GM23338 (cell line): ENCODE measurements around the gene MAP4K3. TPM values are rescaled to one million over a fixed set of nuclear protein-coding genes. Genes with fewer than 3 reads are reported as not detected.

Source experiments
- ATAC-seq: fragments of 200-7000 bp; cut with Tn5 transposase; 3 replicates; pipeline ENCODE4 v1.9.1; 2020
- DNase-seq: peaks from one replicate; pipeline ENCODE4 v3.0.0-alpha.2; 2015; ENCODE audit warnings: low spot score
- H2AFZ ChIP-seq: fragments of 200-600 bp; sonication (generic); 2 replicates; pipeline ENCODE4 v1.8.0; 2016; ENCODE audit warnings: antibody characterized with exemption, mild to moderate bottlenecking, moderate library complexity
- H3F3A ChIP-seq: fragments of 200-600 bp; sonication (generic); replicated peaks from 2 replicates; pipeline ENCODE4 v1.8.0; 2017; ENCODE audit warnings: antibody characterized with exemption, mixed run types, low read depth
- H3K27ac ChIP-seq: fragments of 200-600 bp; sonication (generic); 2 replicates; pipeline ENCODE4 v1.6.1; 2016; ENCODE audit warnings: low read depth
- H3K27me3 ChIP-seq: fragments of 200-600 bp; sonication (generic); 2 replicates; pipeline ENCODE4 v1.8.0; 2016; ENCODE audit warnings: mild to moderate bottlenecking, mixed run types, moderate library complexity; ENCODE audit not compliant: insufficient read depth
- H3K36me3 ChIP-seq: fragments of 200-600 bp; sonication (generic); 2 replicates; pipeline ENCODE4 v1.8.0; 2016; ENCODE audit warnings: mild to moderate bottlenecking; ENCODE audit not compliant: insufficient read depth
- H3K4me1 ChIP-seq: fragments of 200-600 bp; sonication (generic); 2 replicates; pipeline ENCODE4 v1.8.0; 2016; ENCODE audit warnings: mild to moderate bottlenecking, moderate library complexity; ENCODE audit not compliant: insufficient read depth
- H3K4me2 ChIP-seq: fragments of 200-600 bp; sonication (generic); 2 replicates; pipeline ENCODE4 v1.7.1; 2017; ENCODE audit warnings: mixed run types
- H3K4me3 ChIP-seq: fragments of 200-600 bp; sonication (generic); 2 replicates; pipeline ENCODE4 v1.6.1; 2016; ENCODE audit warnings: mixed run types
- H3K79me2 ChIP-seq: fragments of 200-600 bp; sonication (generic); replicated peaks from 2 replicates; pipeline ENCODE4 v1.8.0; 2017; ENCODE audit warnings: mild to moderate bottlenecking; ENCODE audit not compliant: insufficient read depth
- H3K9me2 ChIP-seq: fragments of 200-600 bp; sonication (generic); 2 replicates; pipeline ENCODE4 v1.8.0; 2017; ENCODE audit not compliant: insufficient read depth
- H4K20me1 ChIP-seq: fragments of 200-600 bp; sonication (generic); replicated peaks from 2 replicates; pipeline ENCODE4 v1.8.0; 2017; ENCODE audit warnings: mild to moderate bottlenecking; ENCODE audit not compliant: insufficient read depth
- H3K27ac Mint-ChIP-seq: 2 replicates; pipeline ENCODE4 v1.8.0; 2020; ENCODE audit warnings: inconsistent platforms, mild to moderate bottlenecking, moderate library complexity, mixed read lengths
- H3K27me3 Mint-ChIP-seq: 3 replicates; pipeline ENCODE4 v1.8.0; 2022; ENCODE audit warnings: low read depth, mild to moderate bottlenecking, moderate library complexity, mixed read lengths, inconsistent platforms; ENCODE audit not compliant: insufficient read depth, poor library complexity
- H3K36me3 Mint-ChIP-seq: 3 replicates; pipeline ENCODE4 v1.8.0; 2021; ENCODE audit warnings: low read depth, mild to moderate bottlenecking, inconsistent platforms, moderate library complexity, mixed read lengths
- H3K4me1 Mint-ChIP-seq: 3 replicates; pipeline ENCODE4 v1.8.0; 2020; ENCODE audit warnings: mild to moderate bottlenecking, inconsistent platforms, mixed read lengths
- H3K4me3 Mint-ChIP-seq: 3 replicates; pipeline ENCODE4 v1.8.0; 2021; ENCODE audit warnings: moderate library complexity, mild to moderate bottlenecking, inconsistent platforms, mixed read lengths
- H3K9me3 Mint-ChIP-seq: 3 replicates; pipeline ENCODE4 v1.8.0; 2020; ENCODE audit warnings: moderate library complexity, mild to moderate bottlenecking, inconsistent platforms, mixed read lengths
- CTCF ChIP-seq, 2 experiments: fragments of 200-600 bp in 1 of 2; sonication (generic) in 1 of 2; conservative IDR thresholded peaks; 2 replicates each; pipeline versions ENCODE4 v1.5.1 to v1.6.1; 2016 to 2017; ENCODE audit warnings: antibody characterized with exemption in 2 of 2, low read depth in 2 of 2, mild to moderate bottlenecking in 2 of 2, moderate library complexity in 1 of 2
- EZH2 ChIP-seq: fragments of 200-600 bp; sonication (generic); IDR thresholded peaks from one replicate; pipeline ENCODE4 v1.8.0; 2017; ENCODE audit warnings: antibody characterized with exemption, mild to moderate bottlenecking, low read depth; ENCODE audit not compliant: unreplicated experiment
- EZH2phosphoT487 ChIP-seq: fragments of 200-600 bp; sonication (generic); IDR thresholded peaks from one replicate; pipeline ENCODE4 v1.8.1; 2018; ENCODE audit warnings: antibody characterized with exemption; ENCODE audit not compliant: unreplicated experiment
- NANOG ChIP-seq: IDR thresholded peaks from 2 replicates; pipeline ENCODE4 v1.6.1; 2016; ENCODE audit warnings: antibody characterized with exemption, borderline replicate concordance
- POLR2AphosphoS5 ChIP-seq: IDR thresholded peaks from 2 replicates; pipeline ENCODE4 v1.6.1; 2016; ENCODE audit warnings: antibody characterized with exemption, low read depth
- REST ChIP-seq: IDR thresholded peaks from one replicate; pipeline ENCODE4 v1.6.1; 2018; ENCODE audit warnings: antibody characterized with exemption; ENCODE audit not compliant: unreplicated experiment
- STAT1 ChIP-seq: IDR thresholded peaks from one replicate; pipeline ENCODE4 v1.6.1; 2016; ENCODE audit warnings: antibody characterized with exemption; ENCODE audit not compliant: unreplicated experiment
- ZNF331 ChIP-seq: fragments of 250-450 bp; sonication (Bioruptor Pico); IDR thresholded peaks from 2 replicates; pipeline ENCODE4 v1.5.0; 2020; ENCODE audit warnings: low read depth, mild to moderate bottlenecking, moderate library complexity
- ZNF462 ChIP-seq: fragments of 250-450 bp; sonication (Bioruptor Pico); IDR thresholded peaks from 2 replicates; pipeline ENCODE4 v1.5.0; 2020; ENCODE audit warnings: mild to moderate bottlenecking, moderate library complexity
- polyA plus RNA-seq: library from polyadenylated mRNA; unstranded; fragments of >200 nt; fragmentation: Nextera tagmentation; extraction: Ambion mirVana; gene quantifications from 2 replicates; pipeline ENCODE4 v1.2.1, GENCODE V29; 2016
- total RNA-seq: library from RNA; depleted of rRNA; stranded (reverse); fragments of >200 nt; shearing (Covaris generic); gene quantifications from 2 replicates; pipeline ENCODE4 v1.2.3, GENCODE V29; 2014

The MAP4K3 gene
- total and polyA plus RNA-seq, 2 experiments from 2014 or later: 33.0 to 90.7 TPM

- TF ChIP-seq REST (no peak), ZNF331 (CRISPR knock-in tag) (no peak), POLR2AphosphoS5 (no peak), STAT1 (no peak), CTCF (conservative IDR thresholded peaks at IDR 0.05; ENCODE audit: low read depth in 2 of 2) (no peak), NANOG (no peak), EZH2 (no peak)
These were observed 15.7 kb downstream of the MAP4K3 start (continued) for GRCh38 chr2:39421354-39421753.

- Histone ChIP-seq H2AFZ (no peak overlapping the region), H3K27ac (no peak overlapping the region), H3K79me2 (peaks cover 99% of the 10 kb centered on the region), H3K4me2 (no peak overlapping the region), H3K4me1 (peaks cover 56% of the 10 kb centered on the region), H3K4me3 (no peak overlapping the region), H3K27me3 (no peaks in the 10 kb centered on the region), H4K20me1 (peaks cover 30% of the 10 kb centered on the region), H3K36me3 (no peaks in the 10 kb centered on the region), H3K9me2 (peaks cover 3% of the 10 kb centered on the region; the same call in 1 of the 2 replicates), H3F3A (no peaks in the 10 kb centered on the region)
- ATAC-seq (no peak), DNase-seq (no peak)
- peaks cover 39% of the 10 kb centered on the region for H3K4me1 Mint-ChIP-seq
- H3K36me3 Mint-ChIP-seq: no peaks in the 10 kb centered on the region; the same call in 2 of the 3 replicates
- H3K9me3 Mint-ChIP-seq: no peaks in the 10 kb centered on the region
- H3K27ac Mint-ChIP-seq: no peak overlapping the region
- no peak overlapping the region for H3K4me3 Mint-ChIP-seq
- no peaks in the 10 kb centered on the region for H3K27me3 Mint-ChIP-seq
- TF ChIP-seq ZNF462 (CRISPR knock-in tag) (no peak), EZH2phosphoT487 (no peak), CTCF (conservative IDR thresholded peaks at IDR 0.05; ENCODE audit: low read depth in 2 of 2) (no peak), EZH2 (no peak)
These were observed 17.5 kb downstream of the MAP4K3 start for GRCh38 chr2:39419282-39420223.
